Fibroblast of lung (primary cell): Measurements from ENCODE around the gene GPD1L. TPM values are rescaled to one million over a fixed set of nuclear protein-coding genes. Genes with fewer than 3 reads are reported as not detected.

ENCODE experiments used
- DNase-seq, 2 donors: peaks; one replicate each; pipeline versions ENCODE4 v3.0.0 to v3.0.0-alpha.2; 2010; ENCODE audit warnings: low read depth in 2 of 2
- H2AFZ ChIP-seq: 2 replicates; pipeline ENCODE4 v1.5.1; 2012; ENCODE audit warnings: low read length, control low read depth, inconsistent platforms
- H3K27ac ChIP-seq: 2 replicates; pipeline ENCODE4 v1.5.1; 2011; ENCODE audit warnings: low read length, control low read depth; ENCODE audit not compliant: insufficient read depth
- H3K27me3 ChIP-seq: 2 replicates; pipeline ENCODE4 v1.5.1; 2011; ENCODE audit warnings: mild to moderate bottlenecking, low read length; ENCODE audit not compliant: control insufficient read depth, insufficient read depth
- H3K36me3 ChIP-seq: 2 replicates; pipeline ENCODE4 v1.5.1; 2011; ENCODE audit warnings: low read length; ENCODE audit not compliant: control insufficient read depth, insufficient read depth
- H3K4me1 ChIP-seq: 2 replicates; pipeline ENCODE4 v1.5.1; 2011; ENCODE audit warnings: low read length; ENCODE audit not compliant: control insufficient read depth, insufficient read depth; ENCODE audit errors: extremely low read depth
- H3K4me2 ChIP-seq: 2 replicates; pipeline ENCODE4 v1.5.1; 2011; ENCODE audit warnings: low read length, control low read depth; ENCODE audit not compliant: insufficient read depth; ENCODE audit errors: extremely low read depth
- H3K4me3 ChIP-seq, 4 experiments: fragments of 200-600 bp in 1 of 4; sonication (generic) in 1 of 4; replicated peaks in 1 of 4; 2 replicates each; pipeline ENCODE4 v1.5.1; 2011 to 2016; ENCODE audit warnings: low read length in 4 of 4, low read depth in 3 of 4, mild to moderate bottlenecking in 3 of 4, control low read depth in 2 of 4, inconsistent platforms in 1 of 4, mixed read lengths in 1 of 4; ENCODE audit not compliant: insufficient read depth in 1 of 4; ENCODE audit errors: control extremely low read depth in 1 of 4
- H3K79me2 ChIP-seq: 2 replicates; pipeline ENCODE4 v1.5.1; 2012; ENCODE audit warnings: mild to moderate bottlenecking, low read length, inconsistent platforms; ENCODE audit not compliant: control insufficient read depth, insufficient read depth
- H3K9ac ChIP-seq: 2 replicates; pipeline ENCODE4 v1.5.1; 2011; ENCODE audit warnings: mild to moderate bottlenecking, low read length, control low read depth; ENCODE audit not compliant: insufficient read depth
- H3K9me3 ChIP-seq: 2 replicates; pipeline ENCODE4 v1.5.1; 2012; ENCODE audit warnings: low read depth, low read length; ENCODE audit not compliant: control insufficient read depth, insufficient read depth
- H4K20me1 ChIP-seq: 2 replicates; pipeline ENCODE4 v1.5.1; 2011; ENCODE audit warnings: low read length; ENCODE audit not compliant: control insufficient read depth, insufficient read depth; ENCODE audit errors: extremely low read depth
- CTCF ChIP-seq, 2 donors: IDR thresholded peaks in 1 of 2; conservative IDR thresholded peaks in 1 of 2; 1 replicate in 1 of 2; 2 replicates in 1 of 2; pipeline ENCODE4 v1.5.1; 2011 to 2012; ENCODE audit warnings: low read length in 2 of 2, control low read depth in 1 of 2, inconsistent platforms in 1 of 2, low read depth in 1 of 2, mild to moderate bottlenecking in 1 of 2
- EZH2 ChIP-seq: IDR thresholded peaks from 2 replicates; pipeline ENCODE4 v1.5.1; 2012; ENCODE audit warnings: low read length, control low read depth, mild to moderate bottlenecking; ENCODE audit errors: missing control alignments
- polyA plus RNA-seq, 2 donors: library from polyadenylated mRNA; depleted of rRNA in 1 of 2; stranded (reverse) in 1 of 2; unstranded in 1 of 2; fragments of >200 nt; gene quantifications; 2 replicates each; pipeline ENCODE4 v1.2.1, GENCODE V29; 2011 to 2012; ENCODE audit warnings: missing spikeins in 1 of 2
- total RNA-seq: library from RNA; depleted of rRNA; stranded (reverse); fragments of >200 nt; gene quantifications from 2 replicates; pipeline ENCODE4 v1.2.1, GENCODE V29; 2014

The GPD1L gene
- total and polyA plus RNA-seq, 2 donors (not counting 1 experiment from before 2014, with no cell fraction given) = 5.8 to 15.0 TPM

GRCh38 chr3:32095431-32095830, 11.0 kb upstream of the GPD1L start:
- no peaks in the 10 kb centered on the region for H3K9me3 ChIP-seq
- TF ChIP-seq EZH2 (no peak), CTCF (conservative IDR thresholded peaks at IDR 0.05 in 1 of 2, IDR thresholded peaks at IDR 0.05 in 1 of 2; ENCODE audit: low read depth in 1 of 2, low read length in 2 of 2) (no peak)
- no peak overlapping the region for H3K4me2 ChIP-seq
- H4K20me1 ChIP-seq = no peaks in the 10 kb centered on the region
- H3K27me3 ChIP-seq = no peaks in the 10 kb centered on the region
- H3K4me3 ChIP-seq = no peak overlapping the region
- H2AFZ ChIP-seq = no peak overlapping the region
- no peak for DNase-seq
- no peaks in the 10 kb centered on the region for H3K79me2 ChIP-seq
- H3K27ac ChIP-seq = no peak overlapping the region
- H3K9ac ChIP-seq = no peak overlapping the region
- no peaks in the 10 kb centered on the region for H3K4me1 ChIP-seq
- no peaks in the 10 kb centered on the region for H3K36me3 ChIP-seq

- TF ChIP-seq CTCF (conservative IDR thresholded peaks at IDR 0.05 in 1 of 2, IDR thresholded peaks at IDR 0.05 in 1 of 2; ENCODE audit: low read depth in 1 of 2, low read length in 2 of 2) (no peak), EZH2 (no peak)
- Histone ChIP-seq H3K36me3 (no peaks in the 10 kb centered on the region), H3K27ac (no peak overlapping the region), H2AFZ (no peak overlapping the region), H3K27me3 (no peaks in the 10 kb centered on the region), H3K9me3 (no peaks in the 10 kb centered on the region), H3K4me1 (no peaks in the 10 kb centered on the region), H3K4me2 (no peak overlapping the region), H3K79me2 (no peaks in the 10 kb centered on the region), H3K9ac (no peak overlapping the region), H3K4me3 (no peak overlapping the region), H4K20me1 (no peaks in the 10 kb centered on the region)
- no peak for DNase-seq
Observed at GRCh38 chr3:32097768-32098167, 8.7 kb upstream of the GPD1L start.

GRCh38 chr3:32098528-32098927, 7.9 kb upstream of the GPD1L start:
- Histone ChIP-seq H2AFZ (no peak overlapping the region), H3K9me3 (no peaks in the 10 kb centered on the region), H3K36me3 (no peaks in the 10 kb centered on the region), H3K4me3 (no peak overlapping the region), H4K20me1 (no peaks in the 10 kb centered on the region), H3K27me3 (no peaks in the 10 kb centered on the region), H3K4me2 (no peak overlapping the region), H3K27ac (no peak overlapping the region), H3K79me2 (no peaks in the 10 kb centered on the region), H3K9ac (no peak overlapping the region), H3K4me1 (no peaks in the 10 kb centered on the region)
- no peak for DNase-seq
- TF ChIP-seq EZH2 (no peak), CTCF (conservative IDR thresholded peaks at IDR 0.05 in 1 of 2, IDR thresholded peaks at IDR 0.05 in 1 of 2; ENCODE audit: low read depth in 1 of 2, low read length in 2 of 2) (no peak)
